Measurements from ENCODE around the gene UQCC3. TPM values are rescaled to one million over a fixed set of nuclear protein-coding genes. Genes with fewer than 3 reads are reported as not detected.

Gene UQCC3
- total and polyA plus RNA-seq, 2 donors (not counting 3 experiments of a cell fraction or from before 2014, with no cell fraction given), result 8.6 to 15.5 TPM

DNA sequence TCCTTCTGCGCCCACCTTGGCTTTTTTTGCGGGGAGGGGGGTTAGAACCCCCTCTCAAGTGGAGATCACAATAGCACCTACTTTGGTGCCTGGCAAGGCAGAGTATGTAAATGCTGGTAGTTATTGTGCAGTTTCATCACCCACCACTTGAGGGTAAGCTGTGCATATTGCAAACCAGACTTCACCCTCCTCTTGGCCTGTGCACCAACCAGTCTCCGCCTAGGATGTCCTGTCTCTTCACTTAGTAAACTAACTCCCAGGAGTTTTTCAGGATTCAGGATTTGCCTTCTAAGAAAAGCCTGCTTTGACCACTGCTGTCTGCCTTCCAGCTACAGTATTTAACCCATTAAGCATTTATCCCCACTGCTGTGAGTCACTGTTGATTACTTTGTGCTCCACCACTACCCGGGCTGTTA lies 9.4 kb downstream of the UQCC3 start:
- intact Hi-C loops (cut with micrococcal nuclease) (loop anchor here (2.0 kb wide), 1 partner anchor 14 kb away; no protein-coding TSS in a partner anchor), dilution Hi-C loops (cut with MboI; ENCODE audit: extremely low pct_ligation_motif_present, low sequenced_read_pairs) (no loop called here)
- no peak for TF ChIP-seq GATA2 (IDR thresholded peaks at IDR 0.05; ENCODE audit: insufficient read depth, insufficient read length, low read depth, low read length)
- TF ChIP-seq EZH2 (IDR thresholded peaks at IDR 0.05; ENCODE audit: borderline replicate concordance, low read depth, low read length, severe bottlenecking), result no peak
- no peak for TF ChIP-seq POLR2AphosphoS5 (IDR thresholded peaks at IDR 0.05; ENCODE audit: insufficient read depth, low read depth, low read length)
- TF ChIP-seq, protein P1, sequence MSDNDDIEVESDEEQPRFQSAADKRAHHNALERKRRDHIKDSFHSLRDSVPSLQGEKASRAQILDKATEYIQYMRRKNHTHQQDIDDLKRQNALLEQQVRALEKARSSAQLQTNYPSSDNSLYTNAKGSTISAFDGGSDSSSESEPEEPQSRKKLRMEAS (IDR thresholded peaks at IDR 0.05; ENCODE audit: insufficient read depth, insufficient read length), result no peak
- TF ChIP-seq, protein P2, sequence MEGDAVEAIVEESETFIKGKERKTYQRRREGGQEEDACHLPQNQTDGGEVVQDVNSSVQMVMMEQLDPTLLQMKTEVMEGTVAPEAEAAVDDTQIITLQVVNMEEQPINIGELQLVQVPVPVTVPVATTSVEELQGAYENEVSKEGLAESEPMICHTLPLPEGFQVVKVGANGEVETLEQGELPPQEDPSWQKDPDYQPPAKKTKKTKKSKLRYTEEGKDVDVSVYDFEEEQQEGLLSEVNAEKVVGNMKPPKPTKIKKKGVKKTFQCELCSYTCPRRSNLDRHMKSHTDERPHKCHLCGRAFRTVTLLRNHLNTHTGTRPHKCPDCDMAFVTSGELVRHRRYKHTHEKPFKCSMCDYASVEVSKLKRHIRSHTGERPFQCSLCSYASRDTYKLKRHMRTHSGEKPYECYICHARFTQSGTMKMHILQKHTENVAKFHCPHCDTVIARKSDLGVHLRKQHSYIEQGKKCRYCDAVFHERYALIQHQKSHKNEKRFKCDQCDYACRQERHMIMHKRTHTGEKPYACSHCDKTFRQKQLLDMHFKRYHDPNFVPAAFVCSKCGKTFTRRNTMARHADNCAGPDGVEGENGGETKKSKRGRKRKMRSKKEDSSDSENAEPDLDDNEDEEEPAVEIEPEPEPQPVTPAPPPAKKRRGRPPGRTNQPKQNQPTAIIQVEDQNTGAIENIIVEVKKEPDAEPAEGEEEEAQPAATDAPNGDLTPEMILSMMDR (IDR thresholded peaks at IDR 0.05; ENCODE audit: extremely low read depth in 1 of 2, insufficient read depth in 1 of 2, low read depth in 1 of 2, low read length in 2 of 2), result peak; percentile 52 to 63
- peak overlapping the region; percentile 7 for H2AFZ ChIP-seq (ENCODE audit: low read depth, low read length)
- H4K20me1 ChIP-seq (replicated peaks; ENCODE audit: control insufficient read depth, extremely low read depth, insufficient read depth, low read length), result no peaks in the 10 kb centered on the region
- no peaks in the 10 kb centered on the region for H3K9me3 ChIP-seq (replicated peaks; ENCODE audit: control insufficient read depth, insufficient read depth, low read length)
- no peak overlapping the region for H3K4me2 ChIP-seq (ENCODE audit: insufficient read depth, low read length)
- POLR2A ChIA-PET, result interaction anchor here (0.6 to 3.2 kb wide), 9 partner anchors 9 to 712 kb away, joined by 3 to 33 read pairs (median 3); partner anchors contain the start of genes C11orf98, CSKMT, EEF1G and GANAB
- CTCF ChIA-PET, result interaction anchor here (0.6 to 3.9 kb wide), 25 partner anchors 10 to 286 kb away, joined by 3 to 118 read pairs (median 6); partner anchors contain the start of genes C11orf98, CSKMT, INTS5 and LBHD1
- DNase-seq (ENCODE audit: low read depth, low spot score) (peak; percentile 79), FAIRE-seq (peak; percentile 94)
- no peak overlapping the region for H3K27ac ChIP-seq (ENCODE audit: insufficient read depth, low read depth, low read length)
- peaks cover 16% of the 10 kb centered on the region for H3K79me2 ChIP-seq (ENCODE audit: control insufficient read depth, insufficient read depth, low read length)
- no peaks in the 10 kb centered on the region for H3K9me1 ChIP-seq (replicated peaks; ENCODE audit: control insufficient read depth, extremely low read depth, insufficient read depth, low read length)
- peaks cover 0 to 17% of the 10 kb centered on the region in 2 experiments for H3K36me3 ChIP-seq (ENCODE audit: control insufficient read depth in 2 of 2, extremely low read depth in 1 of 2, insufficient read depth in 2 of 2, low read length in 2 of 2)
- no peaks in the 10 kb centered on the region for H3K27me3 ChIP-seq (ENCODE audit: control insufficient read depth in 2 of 2, insufficient read depth in 2 of 2, low read length in 2 of 2)
- no peak overlapping the region for H3K9ac ChIP-seq (replicated peaks; ENCODE audit: extremely low read depth, insufficient read depth, low read length)
- H3K4me1 ChIP-seq (ENCODE audit: control insufficient read depth, extremely low read depth, insufficient read depth, low read length), result peaks cover 11% of the 10 kb centered on the region
- H3K4me3 ChIP-seq (replicated peaks in 1 of 3; ENCODE audit: insufficient read depth in 1 of 3, low read depth in 1 of 3, low read length in 3 of 3), result no peak overlapping the region
- BruUV-seq (replicated peaks), result no TSS peak

Data from endothelial cell of umbilical vein (primary cell).